ENCODE results near the gene ZNF394. TPM values are rescaled to one million over a fixed set of nuclear protein-coding genes. Genes with fewer than 3 reads are reported as not detected.

ZNF394 gene
- total and polyA plus RNA-seq, 2 donors (not counting 3 experiments of a cell fraction or from before 2014, with no cell fraction given), result 8.6 to 22.8 TPM

DNA sequence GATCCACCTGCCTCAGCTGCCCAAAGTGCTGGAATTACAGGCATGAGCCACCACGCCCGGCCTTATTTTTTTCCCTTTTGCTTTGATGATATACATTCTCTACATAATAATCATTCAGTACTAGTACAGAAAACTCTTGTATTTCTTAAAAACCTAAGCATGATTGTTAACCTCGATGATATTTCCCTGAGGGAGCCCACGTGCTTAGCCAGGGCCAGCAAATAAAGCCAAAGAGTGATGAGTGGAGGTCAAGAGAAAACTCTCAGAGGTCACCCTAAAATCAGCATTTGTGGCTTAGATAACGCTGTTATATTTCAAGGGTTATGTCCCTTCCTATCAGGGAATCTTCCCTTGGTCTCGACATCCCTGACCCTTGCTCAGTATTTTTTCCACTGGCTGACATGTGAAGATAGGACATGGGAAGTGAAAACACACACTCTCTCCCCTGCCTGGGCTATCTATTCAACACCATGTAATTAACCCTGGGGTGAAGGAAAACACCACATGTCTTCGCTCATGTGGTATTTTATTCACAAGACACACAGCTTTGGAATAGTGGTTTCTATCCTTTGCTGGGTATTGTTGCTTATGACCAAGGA is 39.2 kb upstream of the ZNF394 start:
- H3K9ac ChIP-seq (replicated peaks; ENCODE audit: extremely low read depth, insufficient read depth, low read length), result no peak overlapping the region
- POLR2A ChIA-PET, result no interaction called here
- no peaks in the 10 kb centered on the region for H3K27me3 ChIP-seq (ENCODE audit: control insufficient read depth in 2 of 2, insufficient read depth in 2 of 2, low read length in 2 of 2)
- FAIRE-seq (no peak), DNase-seq (ENCODE audit: low read depth, low spot score) (no peak)
- H3K27ac ChIP-seq (ENCODE audit: insufficient read depth, low read depth, low read length), result no peak overlapping the region
- no peaks in the 10 kb centered on the region for H3K9me1 ChIP-seq (replicated peaks; ENCODE audit: control insufficient read depth, extremely low read depth, insufficient read depth, low read length)
- H3K9me3 ChIP-seq (replicated peaks; ENCODE audit: control insufficient read depth, insufficient read depth, low read length), result no peaks in the 10 kb centered on the region
- TF ChIP-seq, protein P1, sequence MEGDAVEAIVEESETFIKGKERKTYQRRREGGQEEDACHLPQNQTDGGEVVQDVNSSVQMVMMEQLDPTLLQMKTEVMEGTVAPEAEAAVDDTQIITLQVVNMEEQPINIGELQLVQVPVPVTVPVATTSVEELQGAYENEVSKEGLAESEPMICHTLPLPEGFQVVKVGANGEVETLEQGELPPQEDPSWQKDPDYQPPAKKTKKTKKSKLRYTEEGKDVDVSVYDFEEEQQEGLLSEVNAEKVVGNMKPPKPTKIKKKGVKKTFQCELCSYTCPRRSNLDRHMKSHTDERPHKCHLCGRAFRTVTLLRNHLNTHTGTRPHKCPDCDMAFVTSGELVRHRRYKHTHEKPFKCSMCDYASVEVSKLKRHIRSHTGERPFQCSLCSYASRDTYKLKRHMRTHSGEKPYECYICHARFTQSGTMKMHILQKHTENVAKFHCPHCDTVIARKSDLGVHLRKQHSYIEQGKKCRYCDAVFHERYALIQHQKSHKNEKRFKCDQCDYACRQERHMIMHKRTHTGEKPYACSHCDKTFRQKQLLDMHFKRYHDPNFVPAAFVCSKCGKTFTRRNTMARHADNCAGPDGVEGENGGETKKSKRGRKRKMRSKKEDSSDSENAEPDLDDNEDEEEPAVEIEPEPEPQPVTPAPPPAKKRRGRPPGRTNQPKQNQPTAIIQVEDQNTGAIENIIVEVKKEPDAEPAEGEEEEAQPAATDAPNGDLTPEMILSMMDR (IDR thresholded peaks at IDR 0.05; ENCODE audit: extremely low read depth in 1 of 2, insufficient read depth in 1 of 2, low read depth in 1 of 2, low read length in 2 of 2), result no peak
- TF ChIP-seq, protein P2, sequence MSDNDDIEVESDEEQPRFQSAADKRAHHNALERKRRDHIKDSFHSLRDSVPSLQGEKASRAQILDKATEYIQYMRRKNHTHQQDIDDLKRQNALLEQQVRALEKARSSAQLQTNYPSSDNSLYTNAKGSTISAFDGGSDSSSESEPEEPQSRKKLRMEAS (IDR thresholded peaks at IDR 0.05; ENCODE audit: insufficient read depth, insufficient read length), result no peak
- TF ChIP-seq EZH2 (IDR thresholded peaks at IDR 0.05; ENCODE audit: borderline replicate concordance, low read depth, low read length, severe bottlenecking) (no peak), GATA2 (IDR thresholded peaks at IDR 0.05; ENCODE audit: insufficient read depth, insufficient read length, low read depth, low read length) (no peak), MYC (IDR thresholded peaks at IDR 0.05; ENCODE audit: low read depth, low read length) (no peak), JUN (IDR thresholded peaks at IDR 0.05; ENCODE audit: borderline replicate concordance, insufficient read depth, insufficient read length, low read depth) (no peak), POLR2A (IDR thresholded peaks at IDR 0.05; ENCODE audit: low read depth, low read length) (no peak), POLR2AphosphoS5 (IDR thresholded peaks at IDR 0.05; ENCODE audit: insufficient read depth, low read depth, low read length) (no peak), FOS (IDR thresholded peaks at IDR 0.05; ENCODE audit: borderline replicate concordance, insufficient read depth, low read length) (no peak)
- H3K36me3 ChIP-seq (ENCODE audit: control insufficient read depth in 2 of 2, extremely low read depth in 1 of 2, insufficient read depth in 2 of 2, low read length in 2 of 2), result no peaks in the 10 kb centered on the region
- no peak overlapping the region for H3K4me3 ChIP-seq (replicated peaks in 1 of 3; ENCODE audit: insufficient read depth in 1 of 3, low read depth in 1 of 3, low read length in 3 of 3)
- H3K4me2 ChIP-seq (ENCODE audit: insufficient read depth, low read length), result no peak overlapping the region
- H3K4me1 ChIP-seq (ENCODE audit: control insufficient read depth, extremely low read depth, insufficient read depth, low read length), result no peaks in the 10 kb centered on the region
- H3K79me2 ChIP-seq (ENCODE audit: control insufficient read depth, insufficient read depth, low read length), result no peaks in the 10 kb centered on the region
- BruUV-seq (replicated peaks), result no TSS peak
- dilution Hi-C loops (cut with MboI; ENCODE audit: extremely low pct_ligation_motif_present, low sequenced_read_pairs), result no loop called here
- CTCF ChIA-PET, result no interaction called here
- no peaks in the 10 kb centered on the region for H4K20me1 ChIP-seq (replicated peaks; ENCODE audit: control insufficient read depth, extremely low read depth, insufficient read depth, low read length)
- intact Hi-C loops (cut with micrococcal nuclease), result no loop called here
- H2AFZ ChIP-seq (ENCODE audit: low read depth, low read length), result no peak overlapping the region
